CD8-positive, alpha-beta memory T cell (primary cell): ENCODE results near the gene AKT2. TPM values are rescaled to one million over a fixed set of nuclear protein-coding genes. Genes with fewer than 3 reads are reported as not detected.
A peak's percentile ranks its signal among the peaks of the same experiment; 100 is the strongest.

ENCODE experiments used
- CTCF ChIA-PET: fragments of 350-600 bp; sonication (Branson Sonifier 250); formaldehyde crosslinking; loops from one replicate; lab custom pipeline; 2021; ENCODE audit warnings: antibody characterized with exemption; lab: Charles Lee
- POLR2A ChIA-PET: fragments of 350-600 bp; sonication (Branson Sonifier 250); formaldehyde crosslinking; loops from one replicate; lab custom pipeline; 2021; ENCODE audit warnings: antibody characterized with exemption; lab: Charles Lee
- DNase-seq, 5 donors: peaks; one replicate each; pipeline versions ENCODE4 v3.0.0 to v3.0.0-alpha.2; 2020 to 2022; ENCODE audit warnings: mixed read lengths in 1 of 5
- H3K27ac ChIP-seq: one replicate; pipeline ENCODE4 v1.7.0; 2013; ENCODE audit warnings: low read depth, mild to moderate bottlenecking, low read length, moderate library complexity
- H3K27me3 ChIP-seq: 2 replicates; pipeline ENCODE4 v1.7.0; 2013; ENCODE audit warnings: low read length, mild to moderate bottlenecking; ENCODE audit not compliant: insufficient read depth, poor library complexity, severe bottlenecking
- H3K36me3 ChIP-seq: 2 replicates; pipeline ENCODE4 v1.7.0; 2013; ENCODE audit warnings: mild to moderate bottlenecking, low read length, moderate library complexity; ENCODE audit not compliant: insufficient read depth
- H3K4me1 ChIP-seq: 2 replicates; pipeline ENCODE4 v1.7.0; 2013; ENCODE audit warnings: mild to moderate bottlenecking, low read length, moderate library complexity; ENCODE audit not compliant: insufficient read depth
- H3K4me3 ChIP-seq: 2 replicates; pipeline ENCODE4 v1.7.0; 2013; ENCODE audit warnings: mild to moderate bottlenecking, low read length
- H3K9me3 ChIP-seq: 2 replicates; pipeline ENCODE4 v1.7.0; 2013; ENCODE audit warnings: mild to moderate bottlenecking, low read length
- H3K27ac Mint-ChIP-seq, 8 donors: one replicate each; pipeline ENCODE4 v1.8.0; 2020 to 2021; ENCODE audit warnings: mixed read lengths in 8 of 8, mild to moderate bottlenecking in 6 of 8, inconsistent platforms in 3 of 8, moderate library complexity in 3 of 8
- H3K27me3 Mint-ChIP-seq, 2 donors: one replicate each; pipeline ENCODE4 v1.8.0; 2020 to 2021; ENCODE audit warnings: mixed read lengths in 2 of 2, mild to moderate bottlenecking in 1 of 2, moderate library complexity in 1 of 2
- H3K36me3 Mint-ChIP-seq, 3 donors: one replicate each; pipeline ENCODE4 v1.8.0; 2020 to 2021; ENCODE audit warnings: mixed read lengths in 3 of 3, inconsistent platforms in 1 of 3, mild to moderate bottlenecking in 1 of 3
- H3K4me1 Mint-ChIP-seq, 3 donors: one replicate each; pipeline ENCODE4 v1.8.0; 2020 to 2021; ENCODE audit warnings: mixed read lengths in 3 of 3, inconsistent platforms in 1 of 3, mild to moderate bottlenecking in 1 of 3
- H3K4me3 Mint-ChIP-seq, 7 donors: one replicate each; pipeline ENCODE4 v1.8.0; 2020 to 2021; ENCODE audit warnings: mixed read lengths in 7 of 7, mild to moderate bottlenecking in 6 of 7, moderate library complexity in 4 of 7, inconsistent platforms in 2 of 7
- H3K9me3 Mint-ChIP-seq, 5 donors: one replicate each; pipeline ENCODE4 v1.8.0; 2020 to 2022; ENCODE audit warnings: mixed read lengths in 5 of 5, mild to moderate bottlenecking in 3 of 5, moderate library complexity in 2 of 5, inconsistent platforms in 1 of 5
- polyA plus RNA-seq: library from polyadenylated mRNA; unstranded; fragments of 300-500 nt; fragmentation: Illumina TruSeq; gene quantifications from one replicate; pipeline ENCODE4 v1.2.3, GENCODE V29; 2021
- total RNA-seq, 2 experiments: library from RNA; stranded (reverse); gene quantifications; one replicate each; pipeline ENCODE4 v1.2.3, GENCODE V29; 2021

Gene AKT2
- total and polyA plus RNA-seq, 3 experiments from 2014 or later = 27.0 to 132 (median 124) TPM

DNA sequence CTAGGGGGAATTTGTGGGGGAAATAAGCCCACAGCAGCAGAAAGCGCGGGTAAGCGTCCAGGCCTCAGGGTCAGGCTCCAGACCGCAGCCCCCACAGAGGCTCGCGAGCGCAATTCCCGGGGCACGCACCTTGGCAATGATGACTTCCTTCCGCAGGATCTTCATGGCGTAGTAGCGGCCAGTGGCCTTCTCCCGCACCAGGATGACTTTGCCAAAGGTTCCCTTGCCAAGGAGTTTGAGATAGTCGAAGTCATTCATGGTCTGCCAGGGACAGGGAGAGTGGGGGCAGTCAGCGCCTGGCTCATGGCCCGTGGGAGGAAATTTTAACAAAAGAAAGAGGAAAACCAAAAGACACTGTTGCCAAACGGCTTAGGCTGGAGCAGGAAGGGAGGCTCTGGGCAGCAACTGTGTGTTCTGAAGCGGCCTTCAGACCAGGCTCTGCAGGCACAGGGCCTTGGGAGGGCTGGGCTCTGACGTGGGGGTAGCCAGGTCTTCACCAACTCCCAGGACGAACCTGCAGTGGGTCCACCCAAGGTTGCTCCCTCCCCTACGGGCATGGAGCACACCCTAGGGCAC, 43.2 kb downstream of the AKT2 start:
- peaks cover 7 to 13% (median 10%) of the 10 kb centered on the region in 3 donors for H3K4me1 Mint-ChIP-seq
- no peak for DNase-seq
- H3K9me3 ChIP-seq = no peaks in the 10 kb centered on the region
- ChIA-PET CTCF (no interaction called here), POLR2A (no interaction called here)
- no peaks in the 10 kb centered on the region for H3K27me3 Mint-ChIP-seq
- H3K4me3 Mint-ChIP-seq = no peak overlapping the region
- H3K36me3 Mint-ChIP-seq = peaks cover 2 to 70% (median 6%) of the 10 kb centered on the region in 3 donors
- no peaks in the 10 kb centered on the region for H3K9me3 Mint-ChIP-seq
- no peak overlapping the region for H3K4me3 ChIP-seq
- no peaks in the 10 kb centered on the region for H3K4me1 ChIP-seq
- H3K27ac ChIP-seq = no peak overlapping the region
- peaks cover 40% of the 10 kb centered on the region for H3K36me3 ChIP-seq
- no peaks in the 10 kb centered on the region for H3K27me3 ChIP-seq
- H3K27ac Mint-ChIP-seq = peak overlapping the region in 2 of 8 donors; percentile 29 to 51

DNA sequence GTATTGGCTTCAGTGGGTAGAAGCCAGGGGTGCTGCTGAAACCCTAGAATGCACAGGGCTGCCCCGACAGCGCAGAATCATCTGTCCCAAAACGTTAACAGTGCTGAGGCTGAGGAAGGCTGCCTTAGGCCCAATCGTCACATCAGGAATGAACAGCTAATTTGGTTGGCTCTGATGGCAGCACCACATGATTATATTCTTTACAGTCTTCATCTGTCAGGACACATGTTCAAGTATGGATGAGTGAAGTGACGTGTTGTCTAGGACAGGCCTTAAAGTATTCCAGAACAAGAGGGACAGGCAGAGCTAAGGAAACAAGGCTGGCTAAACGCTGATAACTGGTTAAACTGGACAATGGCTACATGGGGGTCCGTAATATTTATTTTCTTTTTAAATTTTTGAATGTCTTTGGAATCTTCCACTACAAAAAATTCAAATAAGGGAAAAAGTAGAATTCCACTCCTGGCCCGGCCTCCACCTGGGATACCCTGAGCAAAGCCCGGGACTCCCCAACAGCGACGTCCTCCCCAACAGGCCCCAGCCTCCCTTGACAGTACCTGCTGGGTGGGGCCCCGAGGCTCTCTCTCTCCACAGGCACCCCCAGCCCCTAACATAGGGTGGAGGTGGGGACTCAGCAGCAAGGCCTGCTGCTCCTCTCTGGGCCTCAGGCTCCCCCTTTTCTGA, 43.9 kb downstream of the AKT2 start:
- ChIA-PET POLR2A (no interaction called here), CTCF (no interaction called here)
- no peak for DNase-seq
- Histone ChIP-seq H3K27ac (no peak overlapping the region), H3K4me1 (no peaks in the 10 kb centered on the region), H3K36me3 (peaks cover 40% of the 10 kb centered on the region), H3K9me3 (no peaks in the 10 kb centered on the region), H3K27me3 (no peaks in the 10 kb centered on the region), H3K4me3 (no peak overlapping the region)
- H3K27me3 Mint-ChIP-seq = no peaks in the 10 kb centered on the region
- peaks cover 6 to 74% (median 8%) of the 10 kb centered on the region in 3 donors for H3K36me3 Mint-ChIP-seq
- H3K9me3 Mint-ChIP-seq = no peaks in the 10 kb centered on the region
- H3K4me3 Mint-ChIP-seq = peak overlapping the region in 1 of 7 donors; percentile 18
- H3K4me1 Mint-ChIP-seq = peaks cover 4 to 10% (median 7%) of the 10 kb centered on the region in 3 donors
- peak overlapping the region in 1 of 8 donors; percentile 71 for H3K27ac Mint-ChIP-seq

DNA sequence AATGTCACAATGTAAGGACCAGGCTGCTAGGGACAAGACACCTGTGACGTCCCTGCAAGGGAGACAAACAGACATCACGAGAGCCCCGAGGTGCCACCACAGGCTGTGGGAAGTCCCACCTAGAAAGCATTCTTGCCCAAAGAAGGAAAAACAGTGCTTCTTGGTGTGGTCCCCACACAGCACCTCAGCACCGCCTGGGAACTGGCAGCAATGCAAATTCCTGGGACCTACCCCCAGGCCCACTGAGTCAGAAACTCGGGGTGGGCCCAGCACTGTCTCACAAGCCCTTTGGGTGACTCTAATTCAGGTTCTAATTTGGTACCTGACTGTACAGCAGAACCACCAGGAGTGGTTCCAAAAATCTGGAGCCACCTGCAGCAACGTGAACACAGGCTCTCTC, 44.8 kb downstream of the AKT2 start:
- H3K27ac Mint-ChIP-seq = no peak overlapping the region
- H3K4me3 Mint-ChIP-seq = no peak overlapping the region
- DNase-seq = no peak
- ChIA-PET CTCF (no interaction called here), POLR2A (no interaction called here)
- H3K9me3 Mint-ChIP-seq = no peaks in the 10 kb centered on the region
- H3K4me1 ChIP-seq = no peaks in the 10 kb centered on the region
- peaks cover 4 to 5% (median 5%) of the 10 kb centered on the region in 3 donors for H3K4me1 Mint-ChIP-seq
- H3K36me3 ChIP-seq = peaks cover 40% of the 10 kb centered on the region
- H3K4me3 ChIP-seq = no peak overlapping the region
- H3K27me3 Mint-ChIP-seq = no peaks in the 10 kb centered on the region
- H3K36me3 Mint-ChIP-seq = peaks cover 6 to 81% (median 8%) of the 10 kb centered on the region in 3 donors
- no peaks in the 10 kb centered on the region for H3K27me3 ChIP-seq
- no peaks in the 10 kb centered on the region for H3K9me3 ChIP-seq
- H3K27ac ChIP-seq = no peak overlapping the region

DNA sequence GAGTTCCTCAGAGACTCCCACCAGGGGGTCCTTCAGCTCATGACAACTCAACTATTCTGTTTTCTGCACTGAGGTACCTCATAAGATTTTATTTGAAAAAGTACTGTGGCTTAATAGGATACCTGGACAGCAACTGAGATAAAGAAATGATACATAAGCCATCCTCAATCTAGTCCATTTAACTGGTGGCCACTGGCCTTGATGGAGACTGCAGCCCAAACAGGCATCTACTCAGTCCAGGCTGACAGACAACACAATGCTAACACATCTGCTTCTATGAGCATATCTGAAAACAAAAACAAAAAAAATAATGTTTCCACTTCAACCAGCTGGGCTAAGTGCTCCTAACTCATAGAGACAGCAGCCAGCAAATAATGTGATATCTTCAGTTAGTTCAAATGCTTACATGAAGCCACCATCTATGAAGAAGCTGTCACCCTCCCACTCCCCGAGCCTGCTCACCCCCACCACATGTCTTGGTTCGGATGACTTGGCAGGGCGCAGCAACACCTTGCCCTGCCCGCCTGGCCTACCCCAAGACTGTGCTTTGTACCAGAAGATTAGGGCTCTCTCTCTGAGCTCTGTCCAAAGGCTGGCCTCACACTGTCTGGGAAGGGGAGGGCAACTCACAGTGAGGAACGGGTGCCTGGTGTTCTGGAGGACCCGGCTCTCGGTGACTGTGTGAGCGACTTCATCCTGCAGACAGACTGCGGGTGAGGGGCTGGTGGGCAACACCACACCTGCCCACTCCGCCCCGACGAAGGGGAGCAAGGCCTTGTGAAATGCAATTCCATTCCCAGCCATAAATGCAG, 45.5 kb downstream of the AKT2 start:
- Mint-ChIP-seq H3K27ac (no peak overlapping the region), H3K27me3 (no peaks in the 10 kb centered on the region), H3K9me3 (no peaks in the 10 kb centered on the region), H3K4me1 (peaks cover 0 to 1% (median 0%) of the 10 kb centered on the region in 3 donors), H3K36me3 (peaks cover 6 to 81% (median 8%) of the 10 kb centered on the region in 3 donors), H3K4me3 (no peak overlapping the region)
- ChIA-PET POLR2A (no interaction called here), CTCF (no interaction called here)
- H3K4me3 ChIP-seq = no peak overlapping the region
- no peaks in the 10 kb centered on the region for H3K9me3 ChIP-seq
- DNase-seq = no peak
- peaks cover 40% of the 10 kb centered on the region for H3K36me3 ChIP-seq
- no peak overlapping the region for H3K27ac ChIP-seq
- no peaks in the 10 kb centered on the region for H3K4me1 ChIP-seq
- no peaks in the 10 kb centered on the region for H3K27me3 ChIP-seq

- no peak overlapping the region for H3K27ac Mint-ChIP-seq
- no peak for DNase-seq
- CTCF ChIA-PET = no interaction called here
- H3K27ac ChIP-seq = no peak overlapping the region
- POLR2A ChIA-PET = no interaction called here
- H3K4me3 Mint-ChIP-seq = no peak overlapping the region
- no peaks in the 10 kb centered on the region for H3K4me1 ChIP-seq
- no peaks in the 10 kb centered on the region for H3K9me3 Mint-ChIP-seq
- H3K9me3 ChIP-seq = no peaks in the 10 kb centered on the region
- no peaks in the 10 kb centered on the region for H3K27me3 ChIP-seq
- no peaks in the 10 kb centered on the region for H3K27me3 Mint-ChIP-seq
- no peak overlapping the region for H3K4me3 ChIP-seq
- H3K36me3 ChIP-seq = peaks cover 40% of the 10 kb centered on the region
- peaks cover 6 to 87% (median 10%) of the 10 kb centered on the region in 3 donors for H3K36me3 Mint-ChIP-seq
- H3K4me1 Mint-ChIP-seq = peaks cover 0 to 1% (median 0%) of the 10 kb centered on the region in 3 donors
Measured at GRCh38 chr19:40238775-40239174, 46.4 kb downstream of the AKT2 start.

GRCh38 chr19:40237791-40238190, 47.4 kb downstream of the AKT2 start:
- no peaks in the 10 kb centered on the region for H3K4me1 ChIP-seq
- no peaks in the 10 kb centered on the region for H3K9me3 Mint-ChIP-seq
- H3K27ac Mint-ChIP-seq = no peak overlapping the region
- no peaks in the 10 kb centered on the region for H3K27me3 Mint-ChIP-seq
- H3K9me3 ChIP-seq = no peaks in the 10 kb centered on the region
- no peak overlapping the region for H3K27ac ChIP-seq
- no peak for DNase-seq
- H3K4me1 Mint-ChIP-seq = peaks cover 0 to 1% (median 0%) of the 10 kb centered on the region in 3 donors
- peaks cover 6 to 87% (median 10%) of the 10 kb centered on the region in 3 donors for H3K36me3 Mint-ChIP-seq
- no peak overlapping the region for H3K4me3 Mint-ChIP-seq
- no peak overlapping the region for H3K4me3 ChIP-seq
- ChIA-PET POLR2A (no interaction called here), CTCF (no interaction called here)
- H3K27me3 ChIP-seq = no peaks in the 10 kb centered on the region
- peaks cover 40% of the 10 kb centered on the region for H3K36me3 ChIP-seq

DNA sequence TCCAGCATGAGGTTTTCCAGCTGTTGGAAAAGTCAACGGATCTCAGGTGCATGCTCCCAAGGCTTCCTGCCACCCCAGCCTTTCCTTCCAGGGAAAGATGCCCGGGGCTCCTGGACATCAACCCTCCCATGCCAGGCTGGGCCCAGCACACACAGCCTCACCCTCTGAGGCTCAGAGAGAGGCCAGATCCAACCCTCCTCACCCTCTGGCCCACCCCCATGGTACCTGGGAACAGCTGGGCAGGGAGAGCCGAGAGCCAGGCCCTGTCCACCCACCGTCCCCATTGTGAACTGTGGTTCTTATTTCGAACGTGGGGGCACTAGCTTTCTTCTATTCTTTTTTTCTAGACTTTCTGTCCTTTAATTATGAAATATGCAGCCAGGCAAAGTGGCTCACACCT, 48.8 kb downstream of the AKT2 start:
- ChIA-PET POLR2A (no interaction called here), CTCF (interaction anchor here (1.2 kb wide), 1 partner anchor 96 kb away, joined by 3 read pairs; no protein-coding TSS in a partner anchor)
- H3K4me3 Mint-ChIP-seq = no peak overlapping the region
- no peaks in the 10 kb centered on the region for H3K9me3 Mint-ChIP-seq
- no peaks in the 10 kb centered on the region for H3K4me1 ChIP-seq
- H3K9me3 ChIP-seq = no peaks in the 10 kb centered on the region
- peak overlapping the region in 1 of 8 donors; percentile 15 for H3K27ac Mint-ChIP-seq
- H3K4me1 Mint-ChIP-seq = peaks cover 0 to 1% (median under 1%) of the 10 kb centered on the region in 3 donors
- H3K36me3 Mint-ChIP-seq = peaks cover 6 to 75% (median 11%) of the 10 kb centered on the region in 3 donors
- no peak for DNase-seq
- peaks cover 32% of the 10 kb centered on the region for H3K36me3 ChIP-seq
- no peak overlapping the region for H3K27ac ChIP-seq
- H3K27me3 Mint-ChIP-seq = no peaks in the 10 kb centered on the region
- H3K27me3 ChIP-seq = no peaks in the 10 kb centered on the region
- no peak overlapping the region for H3K4me3 ChIP-seq

- no peak overlapping the region for H3K4me3 Mint-ChIP-seq
- H3K4me1 Mint-ChIP-seq = peaks cover 0 to 4% (median 1%) of the 10 kb centered on the region in 3 donors
- no peak overlapping the region for H3K4me3 ChIP-seq
- H3K27me3 ChIP-seq = no peaks in the 10 kb centered on the region
- DNase-seq = no peak
- H3K27ac ChIP-seq = no peak overlapping the region
- H3K36me3 ChIP-seq = peaks cover 29% of the 10 kb centered on the region
- no peaks in the 10 kb centered on the region for H3K9me3 Mint-ChIP-seq
- CTCF ChIA-PET = no interaction called here
- peaks cover 6 to 72% (median 9%) of the 10 kb centered on the region in 3 donors for H3K36me3 Mint-ChIP-seq
- H3K27me3 Mint-ChIP-seq = no peaks in the 10 kb centered on the region
- POLR2A ChIA-PET = no interaction called here
- no peak overlapping the region for H3K27ac Mint-ChIP-seq
- no peaks in the 10 kb centered on the region for H3K4me1 ChIP-seq
- no peaks in the 10 kb centered on the region for H3K9me3 ChIP-seq
Measured at GRCh38 chr19:40236026-40236355, 49.2 kb downstream of the AKT2 start.
